Hindlimb muscle (tissue), 1 donor: ENCODE results near the gene RASSF6. TPM values are rescaled to one million over a fixed set of nuclear protein-coding genes. Genes with fewer than 3 reads are reported as not detected.
"Not testable (repeated sequence)": the region's sequence is repeated elsewhere in the genome, so short reads cannot be mapped to it uniquely, and the experiment has no call there.

Experiments
- DNase-seq: peaks from one replicate; pipeline ENCODE4 v3.0.0-alpha.2; 2013
- polyA plus RNA-seq: library from polyadenylated mRNA; unstranded; fragments of 120-200 nt; gene quantifications from one replicate; pipeline ENCODE4 v1.2.1, GENCODE V29; 2013; ENCODE audit not compliant: insufficient read length

Gene RASSF6, protein sequence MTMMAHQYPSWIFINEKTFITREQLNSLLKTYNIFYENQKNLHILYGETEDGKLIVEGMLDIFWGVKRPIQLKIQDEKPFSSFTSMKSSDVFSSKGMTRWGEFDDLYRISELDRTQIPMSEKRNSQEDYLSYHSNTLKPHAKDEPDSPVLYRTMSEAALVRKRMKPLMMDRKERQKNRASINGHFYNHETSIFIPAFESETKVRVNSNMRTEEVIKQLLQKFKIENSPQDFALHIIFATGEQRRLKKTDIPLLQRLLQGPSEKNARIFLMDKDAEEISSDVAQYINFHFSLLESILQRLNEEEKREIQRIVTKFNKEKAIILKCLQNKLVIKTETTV
- polyA plus RNA-seq, result 0.12 TPM

DNA sequence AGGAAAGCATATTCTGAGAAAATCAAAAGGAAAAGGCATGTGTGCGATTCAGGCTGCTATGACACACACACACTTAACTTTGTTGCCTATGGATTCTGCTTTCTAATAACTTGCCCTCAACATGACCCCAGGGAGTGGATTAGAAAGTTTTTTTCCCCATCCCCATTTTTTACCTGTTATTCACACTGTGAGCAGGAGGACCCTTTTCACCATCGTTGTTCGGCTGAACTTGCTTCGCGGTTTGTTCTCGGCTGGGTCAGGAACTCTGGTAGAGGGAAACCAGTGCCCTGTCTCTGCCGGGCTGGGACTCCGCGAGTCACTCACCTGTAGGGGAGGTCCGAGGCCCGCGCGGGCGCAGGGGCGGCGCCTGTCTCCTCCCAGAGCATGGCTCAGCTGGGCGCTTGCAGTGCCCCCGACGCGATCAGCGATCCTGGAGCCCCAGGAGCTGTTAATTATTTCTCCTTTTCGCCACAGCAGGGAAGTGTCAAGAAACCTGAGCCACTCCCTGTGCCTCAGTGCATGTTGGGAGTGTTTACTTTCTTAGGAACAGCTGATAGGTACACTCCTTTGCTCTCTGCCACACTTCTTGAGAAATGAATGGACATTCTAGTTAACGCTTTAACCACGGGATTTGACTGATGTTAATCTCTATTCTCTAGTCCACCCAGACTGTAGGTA, at the start of gene RASSF6:
RASSF6 (minus strand) TSS at position 322 of the 678 bp plus-strand sequence. CDS start 8,641 bp downstream, outside the sequence.
- no peak for DNase-seq

DNA sequence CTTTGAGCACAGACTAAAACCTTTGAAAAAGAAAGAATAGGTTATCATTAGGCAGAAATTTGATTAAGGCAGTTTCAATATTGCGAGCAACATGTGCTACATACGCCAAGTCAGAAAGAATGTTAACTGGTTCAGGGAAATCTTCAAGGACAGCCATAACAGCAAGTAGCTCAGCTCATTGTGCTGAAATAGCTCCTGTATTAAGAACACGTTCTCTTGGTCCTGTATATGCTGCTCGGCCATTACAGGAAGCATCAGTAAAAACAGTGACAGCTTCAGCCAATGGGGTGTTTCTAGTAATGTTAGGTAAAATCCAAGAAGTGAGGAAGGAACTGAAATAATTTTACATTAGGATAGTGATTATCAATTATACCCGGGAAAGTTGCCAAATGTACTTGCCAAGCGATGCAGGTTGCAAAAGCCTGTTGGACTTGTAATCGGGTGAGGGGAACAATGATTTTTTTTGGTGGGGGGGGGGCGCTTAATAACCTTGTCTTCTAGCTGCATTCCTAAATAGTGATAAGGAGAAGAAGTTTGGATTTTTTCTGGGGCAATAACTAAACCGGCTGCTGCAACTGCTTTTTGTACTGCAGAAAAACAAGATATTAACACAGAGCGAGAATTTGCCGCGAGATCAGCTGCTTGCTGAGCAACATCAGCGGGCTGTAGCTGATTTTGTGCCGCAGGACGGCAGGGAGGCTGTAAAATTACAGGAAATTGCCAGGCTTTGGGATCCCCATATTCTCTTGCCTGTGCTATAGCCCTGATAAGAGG, 49.4 kb upstream of the RASSF6 start:
- DNase-seq, result no peak

DNA sequence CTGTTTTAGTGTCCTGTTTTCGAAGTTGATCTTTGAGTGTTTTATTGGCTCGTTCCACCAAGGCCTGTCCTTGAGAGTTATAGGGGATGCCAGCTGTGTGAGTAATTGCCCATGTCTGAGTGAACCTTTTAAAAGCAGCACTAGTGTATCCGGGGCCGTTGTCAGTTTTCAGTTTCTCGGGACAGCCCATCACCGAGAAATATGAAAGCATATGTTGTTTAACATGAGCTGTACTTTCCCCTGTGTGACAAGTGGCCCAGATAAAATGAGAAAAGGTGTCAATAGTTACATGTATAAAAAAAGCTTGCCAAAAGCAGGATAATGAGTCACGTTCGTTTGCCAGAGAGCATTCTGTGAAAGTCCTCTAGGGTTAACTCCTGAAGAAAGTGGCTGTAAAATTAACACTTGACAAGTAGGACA, 48.6 kb upstream of the RASSF6 start:
- no peak for DNase-seq

DNA sequence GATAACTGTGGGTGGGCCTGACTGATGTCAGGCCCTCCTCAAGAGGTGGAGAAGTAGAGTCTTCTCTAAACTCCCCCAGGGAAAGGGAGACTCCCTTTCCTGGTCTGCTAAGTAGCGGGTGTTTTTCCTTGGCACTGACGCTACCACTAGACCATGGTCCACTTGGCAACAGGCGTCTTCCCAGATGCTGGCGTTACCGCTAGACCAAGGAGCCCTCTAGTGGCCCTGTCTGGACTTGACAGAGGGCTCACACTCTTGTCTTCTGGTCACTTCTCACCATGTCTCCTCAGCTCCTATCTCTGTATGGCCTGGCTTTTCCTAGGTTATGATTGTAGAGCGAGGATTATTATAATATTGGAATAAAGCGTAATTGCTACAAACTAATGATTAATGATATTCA, 45.7 kb upstream of the RASSF6 start:
- DNase-seq, result not testable (repeated sequence)

GRCh38 chr4:73664470-73664869, 44.2 kb upstream of the RASSF6 start:
- DNase-seq, result no peak

DNA sequence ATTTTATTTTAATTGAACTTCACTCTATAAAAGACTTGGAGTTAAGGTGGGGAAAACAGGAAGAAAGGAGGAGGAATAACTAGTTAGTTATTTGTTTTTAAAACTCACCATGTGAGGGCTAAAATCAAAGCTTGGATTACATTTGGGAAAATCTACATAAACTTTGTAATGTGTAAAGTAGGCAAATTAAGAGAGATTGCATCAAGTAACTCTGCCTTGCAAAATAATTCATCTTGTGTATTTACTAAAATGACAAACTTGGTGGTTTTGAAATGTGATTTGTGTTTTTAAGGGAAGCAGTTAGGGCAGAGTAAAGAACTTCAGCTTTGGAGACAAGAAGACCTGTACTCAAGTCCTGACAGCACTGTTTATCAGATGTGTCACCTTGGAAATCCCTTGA, 43.3 kb upstream of the RASSF6 start:
- no peak for DNase-seq

- DNase-seq, result no peak
Measured at GRCh38 chr4:73662709-73663546, 42.7 kb upstream of the RASSF6 start.

DNA sequence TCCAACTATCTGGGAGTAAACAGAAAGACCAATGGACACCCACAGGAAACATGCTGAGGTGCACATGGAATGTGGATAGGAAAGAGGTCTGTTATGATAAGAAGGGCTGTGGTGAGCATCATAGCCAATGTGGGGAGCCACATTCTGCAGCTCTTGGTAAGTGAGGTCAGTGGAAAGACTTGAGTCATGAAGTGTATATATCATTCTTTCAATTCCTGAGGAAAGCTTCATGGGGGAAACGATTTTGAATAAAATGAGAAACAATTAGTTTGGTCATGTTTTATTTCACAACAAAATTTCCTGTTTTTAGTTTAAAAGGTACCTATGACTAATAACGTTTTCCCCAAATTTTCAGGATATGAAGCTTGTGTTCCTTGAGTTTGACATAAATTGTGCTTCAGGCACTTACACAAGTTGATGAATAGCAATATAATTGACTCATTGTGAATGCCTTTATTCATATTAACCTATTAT, 41.4 kb upstream of the RASSF6 start:
- DNase-seq, result no peak

DNA sequence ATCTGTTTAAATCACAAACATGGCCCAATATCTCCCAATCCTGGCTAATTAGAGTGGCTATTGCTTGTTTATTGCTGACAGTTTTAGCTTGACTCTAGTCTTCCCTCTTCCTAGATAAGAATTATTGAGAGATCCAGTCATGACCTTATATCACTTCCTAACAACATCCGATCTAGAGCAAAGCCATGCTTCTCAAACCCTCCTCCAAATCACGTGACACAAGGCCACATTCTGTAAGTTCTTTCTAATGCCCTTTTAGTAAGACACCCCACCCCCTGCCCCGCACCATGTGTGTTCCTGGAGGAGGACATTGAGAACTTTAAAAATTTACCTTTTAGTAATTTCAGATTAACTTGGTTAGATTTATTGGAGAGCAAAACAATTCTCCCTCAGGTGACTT, 40.6 kb upstream of the RASSF6 start:
- no peak for DNase-seq

- DNase-seq, result peak; percentile 49
Measured at GRCh38 chr4:73653695-73654106, 33.5 kb upstream of the RASSF6 start.

- no peak for DNase-seq
Measured at GRCh38 chr4:73650250-73650649, 30.0 kb upstream of the RASSF6 start.

DNA sequence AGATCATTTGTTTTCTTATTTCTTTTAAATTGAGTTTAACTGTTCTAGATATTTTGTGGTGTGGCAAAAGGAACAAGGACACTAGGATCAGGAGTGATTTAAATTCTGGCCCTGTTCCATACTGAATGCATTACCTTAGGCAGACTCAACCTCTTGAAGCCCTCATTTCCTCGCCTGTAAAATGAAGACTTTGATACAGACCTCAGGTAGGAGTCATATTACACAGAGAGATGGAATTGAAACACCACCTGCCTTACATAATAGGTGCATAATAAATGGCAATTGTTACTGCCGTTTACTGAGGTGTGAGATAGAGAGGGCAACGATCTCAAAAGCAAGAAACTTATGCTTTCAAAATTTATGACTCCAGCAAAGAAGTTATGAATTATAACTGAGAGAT, 28.2 kb upstream of the RASSF6 start:
- DNase-seq, result no peak

- no peak for DNase-seq
Measured at GRCh38 chr4:73646117-73646516, 25.9 kb upstream of the RASSF6 start.

DNA sequence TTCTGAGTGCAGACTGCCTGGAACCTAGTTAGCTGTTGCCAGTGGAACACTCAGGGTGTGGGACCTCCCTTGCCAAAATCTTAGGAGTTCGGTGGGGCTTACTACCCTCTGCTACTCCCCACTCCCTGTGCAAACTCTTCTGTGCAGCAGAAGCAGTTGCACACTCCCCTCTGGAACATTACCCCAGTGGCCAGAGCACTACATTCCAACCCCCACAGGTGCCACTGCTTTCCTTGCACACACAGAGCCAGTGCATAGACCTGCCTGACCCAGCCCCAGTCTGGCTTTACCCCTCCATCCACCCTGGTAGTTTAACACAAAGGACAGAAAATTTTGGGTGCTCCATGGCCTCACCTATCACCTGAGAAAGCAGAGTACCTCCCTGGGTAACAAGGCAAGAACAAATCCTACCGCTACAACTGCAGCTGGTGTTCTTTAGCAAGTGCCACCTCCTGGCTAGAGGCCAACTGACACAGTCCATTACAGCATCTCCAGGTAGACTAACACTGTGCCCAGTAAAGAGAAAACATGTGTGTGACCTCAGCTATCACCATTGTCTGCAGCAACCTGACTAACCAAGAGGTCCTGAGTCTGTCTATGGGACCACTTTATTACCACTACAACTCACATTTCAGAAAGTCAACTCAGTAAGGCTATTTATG, 11.5 kb upstream of the RASSF6 start:
- DNase-seq, result no peak

- not testable (repeated sequence) for DNase-seq
Measured at GRCh38 chr4:73628834-73629233, 8.6 kb upstream of the RASSF6 start.

GRCh38 chr4:73621357-73621756, 1.1 kb upstream of the RASSF6 start:
- no peak for DNase-seq

- DNase-seq, result no peak
Measured at GRCh38 chr4:73619346-73619745, 890 bp downstream of the RASSF6 start.

GRCh38 chr4:73617256-73617655, 3.0 kb downstream of the RASSF6 start:
- DNase-seq, result no peak

- no peak for DNase-seq
Measured at GRCh38 chr4:73615613-73616012, 4.6 kb downstream of the RASSF6 start.

DNA sequence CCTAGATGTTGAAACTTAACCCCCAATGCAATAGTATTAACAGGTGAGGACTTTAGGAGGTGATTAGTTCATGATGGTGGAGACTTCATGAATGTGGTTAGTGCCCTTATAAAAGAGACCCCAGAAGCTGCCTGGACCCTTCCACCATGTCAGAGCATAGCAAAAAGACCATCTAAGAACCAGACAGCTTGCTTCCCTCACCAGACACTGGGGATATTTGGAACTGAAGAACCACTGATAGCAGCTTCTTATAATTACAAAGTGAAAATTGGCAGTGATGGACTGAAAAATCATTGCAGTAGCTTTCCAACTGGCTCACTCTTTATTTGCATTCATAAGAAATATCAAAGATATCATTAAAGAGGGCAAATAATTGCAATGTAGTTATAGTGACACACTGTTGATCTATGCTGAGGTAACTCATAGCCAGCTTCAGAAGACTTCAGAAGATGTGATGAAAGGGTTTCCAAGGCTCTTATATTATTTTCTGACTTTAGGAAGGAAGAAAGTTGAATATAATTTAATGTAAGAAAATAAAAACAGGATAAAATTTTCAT, 5.8 kb downstream of the RASSF6 start:
- no peak for DNase-seq

GRCh38 chr4:73613130-73613529, 7.1 kb downstream of the RASSF6 start:
- no peak for DNase-seq
